ENCODE data around the gene AK5.

AK5 gene

DNA sequence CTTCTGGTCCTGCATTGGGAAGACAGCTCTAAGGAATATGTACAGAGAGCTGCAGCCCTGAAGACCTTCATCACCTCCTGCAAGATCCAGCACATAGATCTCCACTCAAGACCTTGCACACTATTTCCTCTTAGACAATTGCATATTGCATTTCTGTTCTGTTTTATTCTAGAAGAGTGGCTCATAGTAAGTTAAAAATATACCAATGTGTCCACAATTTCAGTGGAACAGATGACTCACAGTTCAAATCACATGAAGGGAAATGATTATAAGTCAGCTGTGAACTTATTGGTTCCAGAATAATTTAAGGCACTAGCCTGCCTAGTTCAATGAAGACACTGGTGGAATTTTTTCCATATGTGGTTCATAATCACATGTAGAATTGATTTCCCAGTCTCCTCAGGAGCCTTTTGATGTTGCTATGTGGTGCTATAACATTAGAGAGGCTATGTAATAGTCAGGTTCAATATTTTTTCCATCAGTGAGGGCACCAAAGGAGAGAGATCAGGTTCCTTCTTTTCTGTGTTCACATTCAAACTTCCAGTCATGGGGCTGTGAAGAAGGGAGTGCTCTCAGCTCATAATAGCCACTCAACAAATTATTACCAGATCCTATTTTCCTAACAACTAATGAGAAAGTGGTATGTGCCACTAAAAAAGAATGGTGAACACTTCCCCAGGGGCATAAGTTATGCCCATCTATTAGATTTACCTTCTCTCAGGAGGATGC, 9.8 kb upstream of the AK5 start:
- Histone ChIP-seq H3K27me3 (ENCODE audit: control insufficient read depth, insufficient read depth, low read length) (peaks cover 6% of the 10 kb centered on the region), H3K36me3 (ENCODE audit: control insufficient read depth, low read depth, low read length) (no peaks in the 10 kb centered on the region), H3K4me3 (ENCODE audit: low read length) (no peak overlapping the region), H3K9me3 (ENCODE audit: control insufficient read depth, low read depth, low read length) (no peaks in the 10 kb centered on the region), H3K4me1 (ENCODE audit: control insufficient read depth, low read depth, low read length) (no peaks in the 10 kb centered on the region), H3K27ac (ENCODE audit: low read length) (no peak overlapping the region), H3K9ac (ENCODE audit: low read length) (no peak overlapping the region)

GRCh38 chr1:77273891-77274290, 7.9 kb upstream of the AK5 start:
- Histone ChIP-seq H3K9me3 (ENCODE audit: control insufficient read depth, low read depth, low read length) (no peaks in the 10 kb centered on the region), H3K4me3 (ENCODE audit: low read length) (no peak overlapping the region), H3K27ac (ENCODE audit: low read length) (no peak overlapping the region), H3K9ac (ENCODE audit: low read length) (no peak overlapping the region), H3K4me1 (ENCODE audit: control insufficient read depth, low read depth, low read length) (no peaks in the 10 kb centered on the region), H3K27me3 (ENCODE audit: control insufficient read depth, insufficient read depth, low read length) (no peaks in the 10 kb centered on the region), H3K36me3 (ENCODE audit: control insufficient read depth, low read depth, low read length) (no peaks in the 10 kb centered on the region)

DNA sequence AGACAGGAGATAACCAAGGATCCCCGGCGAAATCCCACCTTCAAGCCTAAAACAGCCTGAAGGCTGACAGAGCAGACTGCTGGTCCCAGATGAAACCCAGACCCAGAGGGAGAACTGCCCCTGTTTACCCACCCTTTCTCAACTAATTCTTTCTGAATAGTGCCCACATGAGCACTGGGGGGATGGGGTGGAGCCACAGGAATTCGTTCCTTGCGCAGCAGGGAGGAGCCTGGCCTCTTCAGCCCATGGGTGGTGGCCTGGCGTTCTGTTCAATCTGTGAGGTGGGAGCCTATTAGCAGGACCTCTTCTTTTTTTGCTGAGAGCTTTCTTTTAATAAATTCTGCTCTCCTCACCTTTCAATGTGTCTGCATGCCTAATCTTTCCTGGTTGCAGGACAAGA, 6.6 kb upstream of the AK5 start:
- no peak overlapping the region for H3K4me3 ChIP-seq (ENCODE audit: low read length)
- H3K4me1 ChIP-seq (ENCODE audit: control insufficient read depth, low read depth, low read length): no peaks in the 10 kb centered on the region
- peaks cover 9% of the 10 kb centered on the region for H3K27me3 ChIP-seq (ENCODE audit: control insufficient read depth, insufficient read depth, low read length)

DNA sequence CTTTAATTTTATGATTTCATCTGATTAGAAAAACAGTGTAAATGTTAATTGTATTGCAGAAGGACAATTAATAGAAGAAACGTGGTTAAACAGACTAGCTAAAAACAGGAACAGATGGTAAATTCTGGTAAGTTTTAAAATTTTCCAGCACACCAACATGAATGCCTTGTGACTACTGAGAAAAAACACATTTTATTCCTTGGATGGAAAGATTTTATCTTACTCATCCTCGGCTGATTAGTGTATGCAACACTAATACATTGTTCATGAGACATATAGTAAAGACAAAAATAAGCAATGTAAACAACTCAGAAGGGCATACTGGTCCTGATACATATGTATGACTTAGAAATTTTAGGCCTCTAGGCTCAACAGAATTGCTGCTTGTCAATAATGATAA, 4.9 kb upstream of the AK5 start:
- no peaks in the 10 kb centered on the region for H3K36me3 ChIP-seq (ENCODE audit: control insufficient read depth, low read depth, low read length)
- H3K9me3 ChIP-seq (ENCODE audit: control insufficient read depth, low read depth, low read length): no peaks in the 10 kb centered on the region
- H3K4me1 ChIP-seq (ENCODE audit: control insufficient read depth, low read depth, low read length): peaks cover 4% of the 10 kb centered on the region
- H3K9ac ChIP-seq (ENCODE audit: low read length): no peak overlapping the region
- H3K4me3 ChIP-seq (ENCODE audit: low read length): no peak overlapping the region
- no peak overlapping the region for H3K27ac ChIP-seq (ENCODE audit: low read length)
- H3K27me3 ChIP-seq (ENCODE audit: control insufficient read depth, insufficient read depth, low read length): peaks cover 27% of the 10 kb centered on the region

More for the DNA sequence above, 6.6 kb upstream of the AK5 start:
- H3K36me3 ChIP-seq (ENCODE audit: control insufficient read depth, low read depth, low read length): no peaks in the 10 kb centered on the region
- no peak overlapping the region for H3K27ac ChIP-seq (ENCODE audit: low read length)
- H3K9me3 ChIP-seq (ENCODE audit: control insufficient read depth, low read depth, low read length): no peaks in the 10 kb centered on the region
- H3K9ac ChIP-seq (ENCODE audit: low read length): no peak overlapping the region

GRCh38 chr1:77279929-77280328, 1.9 kb upstream of the AK5 start:
- H3K4me3 ChIP-seq (ENCODE audit: low read length): no peak overlapping the region
- H3K27me3 ChIP-seq (ENCODE audit: control insufficient read depth, insufficient read depth, low read length): peaks cover 55% of the 10 kb centered on the region
- no peaks in the 10 kb centered on the region for H3K9me3 ChIP-seq (ENCODE audit: control insufficient read depth, low read depth, low read length)

DNA sequence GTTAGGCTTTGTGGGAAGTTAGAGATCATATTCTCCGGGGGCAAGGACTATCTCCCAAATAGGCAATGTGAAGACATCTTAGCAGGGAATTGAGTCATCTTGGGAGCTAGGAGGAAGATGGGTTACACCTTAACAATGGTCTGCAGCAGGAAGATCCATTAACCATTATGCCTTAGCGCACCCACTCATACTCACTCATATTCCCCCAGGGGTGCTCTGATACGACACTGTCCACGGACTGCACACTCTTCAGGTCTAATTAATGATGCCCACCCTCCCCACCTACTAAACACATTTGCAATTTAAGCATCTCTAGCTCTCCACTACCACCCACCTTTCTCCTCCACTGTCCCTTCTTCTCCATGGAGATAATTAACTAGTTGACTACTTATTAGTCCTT, 857 bp upstream of the AK5 start:
- Histone ChIP-seq H3K27ac (ENCODE audit: low read length) (no peak overlapping the region), H3K4me3 (ENCODE audit: low read length) (peak overlapping the region; percentile 80), H3K36me3 (ENCODE audit: control insufficient read depth, low read depth, low read length) (no peaks in the 10 kb centered on the region), H3K9ac (ENCODE audit: low read length) (no peak overlapping the region), H3K27me3 (ENCODE audit: control insufficient read depth, insufficient read depth, low read length) (peaks cover 61% of the 10 kb centered on the region), H3K9me3 (ENCODE audit: control insufficient read depth, low read depth, low read length) (no peaks in the 10 kb centered on the region), H3K4me1 (ENCODE audit: control insufficient read depth, low read depth, low read length) (peaks cover 16% of the 10 kb centered on the region)

More at GRCh38 chr1:77279929-77280328, 1.9 kb upstream of the AK5 start:
- Histone ChIP-seq H3K9ac (ENCODE audit: low read length) (no peak overlapping the region), H3K4me1 (ENCODE audit: control insufficient read depth, low read depth, low read length) (peaks cover 16% of the 10 kb centered on the region), H3K36me3 (ENCODE audit: control insufficient read depth, low read depth, low read length) (no peaks in the 10 kb centered on the region), H3K27ac (ENCODE audit: low read length) (no peak overlapping the region)

- H3K4me1 ChIP-seq (ENCODE audit: control insufficient read depth, low read depth, low read length): peaks cover 16% of the 10 kb centered on the region
These were observed 507 bp downstream of the AK5 start for GRCh38 chr1:77282187-77282865.

GRCh38 chr1:77282866-77283539, 1.2 kb downstream of the AK5 start:
- H3K36me3 ChIP-seq (ENCODE audit: control insufficient read depth, low read depth, low read length): no peaks in the 10 kb centered on the region
- peak overlapping the region; percentile 43 for H3K9ac ChIP-seq (ENCODE audit: low read length)
- peaks cover 61% of the 10 kb centered on the region for H3K27me3 ChIP-seq (ENCODE audit: control insufficient read depth, insufficient read depth, low read length)
- H3K27ac ChIP-seq (ENCODE audit: low read length): no peak overlapping the region
- H3K9me3 ChIP-seq (ENCODE audit: control insufficient read depth, low read depth, low read length): no peaks in the 10 kb centered on the region
- H3K4me3 ChIP-seq (ENCODE audit: low read length): peak overlapping the region; percentile 80
- H3K4me1 ChIP-seq (ENCODE audit: control insufficient read depth, low read depth, low read length): peaks cover 16% of the 10 kb centered on the region

More at GRCh38 chr1:77282187-77282865, 507 bp downstream of the AK5 start:
- H3K36me3 ChIP-seq (ENCODE audit: control insufficient read depth, low read depth, low read length): no peaks in the 10 kb centered on the region
- peaks cover 61% of the 10 kb centered on the region for H3K27me3 ChIP-seq (ENCODE audit: control insufficient read depth, insufficient read depth, low read length)
- peak overlapping the region; percentile 43 for H3K9ac ChIP-seq (ENCODE audit: low read length)
- H3K4me3 ChIP-seq (ENCODE audit: low read length): peak overlapping the region; percentile 80
- no peaks in the 10 kb centered on the region for H3K9me3 ChIP-seq (ENCODE audit: control insufficient read depth, low read depth, low read length)
- H3K27ac ChIP-seq (ENCODE audit: low read length): no peak overlapping the region

- Histone ChIP-seq H3K27ac (ENCODE audit: low read length) (no peak overlapping the region), H3K4me3 (ENCODE audit: low read length) (peak overlapping the region; percentile 80), H3K9ac (ENCODE audit: low read length) (no peak overlapping the region), H3K36me3 (ENCODE audit: control insufficient read depth, low read depth, low read length) (no peaks in the 10 kb centered on the region), H3K4me1 (ENCODE audit: control insufficient read depth, low read depth, low read length) (peaks cover 16% of the 10 kb centered on the region), H3K9me3 (ENCODE audit: control insufficient read depth, low read depth, low read length) (no peaks in the 10 kb centered on the region), H3K27me3 (ENCODE audit: control insufficient read depth, insufficient read depth, low read length) (peaks cover 61% of the 10 kb centered on the region)
These were observed 2.0 kb downstream of the AK5 start for GRCh38 chr1:77283701-77284425.

DNA sequence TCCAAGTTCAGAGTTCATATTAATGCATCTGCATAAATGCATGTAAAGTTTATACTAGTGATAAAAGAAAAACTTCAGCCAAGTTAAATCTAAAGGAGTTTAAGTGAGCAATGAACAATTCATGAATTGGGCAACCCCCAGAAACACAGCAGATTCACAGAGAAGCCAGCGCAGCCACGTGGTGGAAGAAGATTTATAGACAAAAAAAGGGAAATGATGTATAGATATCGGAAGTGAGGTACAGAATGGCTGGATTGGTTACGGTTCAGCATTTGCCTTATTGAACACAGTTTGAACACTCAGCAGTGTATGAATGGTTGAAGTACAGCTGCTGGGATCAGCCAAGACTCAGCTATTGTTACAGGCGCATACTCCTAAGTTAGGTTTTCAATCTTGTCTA, 5.7 kb downstream of the AK5 start:
- Histone ChIP-seq H3K4me1 (ENCODE audit: control insufficient read depth, low read depth, low read length) (peaks cover 11% of the 10 kb centered on the region), H3K9ac (ENCODE audit: low read length) (no peak overlapping the region), H3K27ac (ENCODE audit: low read length) (no peak overlapping the region), H3K4me3 (ENCODE audit: low read length) (no peak overlapping the region), H3K9me3 (ENCODE audit: control insufficient read depth, low read depth, low read length) (no peaks in the 10 kb centered on the region), H3K36me3 (ENCODE audit: control insufficient read depth, low read depth, low read length) (no peaks in the 10 kb centered on the region), H3K27me3 (ENCODE audit: control insufficient read depth, insufficient read depth, low read length) (peaks cover 30% of the 10 kb centered on the region)

- Histone ChIP-seq H3K9me3 (ENCODE audit: control insufficient read depth, low read depth, low read length) (no peaks in the 10 kb centered on the region), H3K9ac (ENCODE audit: low read length) (no peak overlapping the region), H3K27ac (ENCODE audit: low read length) (no peak overlapping the region), H3K27me3 (ENCODE audit: control insufficient read depth, insufficient read depth, low read length) (peaks cover 22% of the 10 kb centered on the region), H3K4me1 (ENCODE audit: control insufficient read depth, low read depth, low read length) (peaks cover 10% of the 10 kb centered on the region), H3K4me3 (ENCODE audit: low read length) (no peak overlapping the region), H3K36me3 (ENCODE audit: control insufficient read depth, low read depth, low read length) (no peaks in the 10 kb centered on the region)
These were observed 6.5 kb downstream of the AK5 start for GRCh38 chr1:77288275-77288674.
